ENCODE results near the gene TANC1.

Gene TANC1

GRCh38 chr2:159251296-159252173 is 283.1 kb downstream of the TANC1 start:
- Histone ChIP-seq H3K9ac (ENCODE audit: low read depth, low read length) (no peak overlapping the region), H3K4me3 (ENCODE audit: low read length) (no peak overlapping the region), H3K9me3 (ENCODE audit: insufficient read depth, low read depth, low read length) (no peaks in the 10 kb centered on the region), H3K27me3 (ENCODE audit: insufficient read depth, low read length) (no peaks in the 10 kb centered on the region), H3K36me3 (ENCODE audit: insufficient read depth, low read depth, low read length) (no peaks in the 10 kb centered on the region), H3K4me1 (ENCODE audit: insufficient read depth, low read length) (no peaks in the 10 kb centered on the region), H3K27ac (ENCODE audit: low read length) (no peak overlapping the region)

- Histone ChIP-seq H3K27ac (ENCODE audit: low read length) (no peak overlapping the region), H3K4me3 (ENCODE audit: low read length) (no peak overlapping the region), H3K4me1 (ENCODE audit: insufficient read depth, low read length) (no peaks in the 10 kb centered on the region), H3K27me3 (ENCODE audit: insufficient read depth, low read length) (no peaks in the 10 kb centered on the region), H3K36me3 (ENCODE audit: insufficient read depth, low read depth, low read length) (no peaks in the 10 kb centered on the region), H3K9me3 (ENCODE audit: insufficient read depth, low read depth, low read length) (no peaks in the 10 kb centered on the region), H3K9ac (ENCODE audit: low read depth, low read length) (no peak overlapping the region)
Observed at GRCh38 chr2:159252905-159253304, 284.5 kb downstream of the TANC1 start.

- H3K9ac ChIP-seq (ENCODE audit: low read depth, low read length) = no peak overlapping the region
- no peaks in the 10 kb centered on the region for H3K27me3 ChIP-seq (ENCODE audit: insufficient read depth, low read length)
- H3K9me3 ChIP-seq (ENCODE audit: insufficient read depth, low read depth, low read length) = no peaks in the 10 kb centered on the region
- no peaks in the 10 kb centered on the region for H3K4me1 ChIP-seq (ENCODE audit: insufficient read depth, low read length)
- H3K27ac ChIP-seq (ENCODE audit: low read length) = no peak overlapping the region
- H3K4me3 ChIP-seq (ENCODE audit: low read length) = no peak overlapping the region
- no peaks in the 10 kb centered on the region for H3K36me3 ChIP-seq (ENCODE audit: insufficient read depth, low read depth, low read length)
Observed at GRCh38 chr2:159256159-159256558, 287.7 kb downstream of the TANC1 start.

- Histone ChIP-seq H3K27ac (ENCODE audit: low read length) (no peak overlapping the region), H3K4me1 (ENCODE audit: insufficient read depth, low read length) (no peaks in the 10 kb centered on the region), H3K9me3 (ENCODE audit: insufficient read depth, low read depth, low read length) (no peaks in the 10 kb centered on the region), H3K36me3 (ENCODE audit: insufficient read depth, low read depth, low read length) (no peaks in the 10 kb centered on the region), H3K27me3 (ENCODE audit: insufficient read depth, low read length) (no peaks in the 10 kb centered on the region), H3K4me3 (ENCODE audit: low read length) (no peak overlapping the region), H3K9ac (ENCODE audit: low read depth, low read length) (no peak overlapping the region)
Observed at GRCh38 chr2:159262226-159262625, 293.8 kb downstream of the TANC1 start.

GRCh38 chr2:159262904-159263303 is 294.5 kb downstream of the TANC1 start:
- Histone ChIP-seq H3K27me3 (ENCODE audit: insufficient read depth, low read length) (no peaks in the 10 kb centered on the region), H3K27ac (ENCODE audit: low read length) (no peak overlapping the region), H3K9me3 (ENCODE audit: insufficient read depth, low read depth, low read length) (no peaks in the 10 kb centered on the region), H3K4me3 (ENCODE audit: low read length) (no peak overlapping the region), H3K36me3 (ENCODE audit: insufficient read depth, low read depth, low read length) (no peaks in the 10 kb centered on the region), H3K9ac (ENCODE audit: low read depth, low read length) (no peak overlapping the region), H3K4me1 (ENCODE audit: insufficient read depth, low read length) (no peaks in the 10 kb centered on the region; the same call in 1 of the 2 replicates)

- H3K9me3 ChIP-seq (ENCODE audit: insufficient read depth, low read depth, low read length) = no peaks in the 10 kb centered on the region
- H3K27ac ChIP-seq (ENCODE audit: low read length) = no peak overlapping the region
- no peaks in the 10 kb centered on the region; the same call in 1 of the 2 replicates for H3K4me1 ChIP-seq (ENCODE audit: insufficient read depth, low read length)
- no peak overlapping the region for H3K4me3 ChIP-seq (ENCODE audit: low read length)
- H3K9ac ChIP-seq (ENCODE audit: low read depth, low read length) = no peak overlapping the region
- no peaks in the 10 kb centered on the region for H3K27me3 ChIP-seq (ENCODE audit: insufficient read depth, low read length)
- no peaks in the 10 kb centered on the region for H3K36me3 ChIP-seq (ENCODE audit: insufficient read depth, low read depth, low read length)
Observed at GRCh38 chr2:159265171-159265576, 296.7 kb downstream of the TANC1 start.

GRCh38 chr2:159266554-159266953 is 298.1 kb downstream of the TANC1 start:
- Histone ChIP-seq H3K4me1 (ENCODE audit: insufficient read depth, low read length) (no peaks in the 10 kb centered on the region; the same call in 1 of the 2 replicates), H3K9me3 (ENCODE audit: insufficient read depth, low read depth, low read length) (no peaks in the 10 kb centered on the region), H3K4me3 (ENCODE audit: low read length) (no peak overlapping the region), H3K27me3 (ENCODE audit: insufficient read depth, low read length) (no peaks in the 10 kb centered on the region), H3K36me3 (ENCODE audit: insufficient read depth, low read depth, low read length) (no peaks in the 10 kb centered on the region), H3K9ac (ENCODE audit: low read depth, low read length) (no peak overlapping the region), H3K27ac (ENCODE audit: low read length) (no peak overlapping the region)

- Histone ChIP-seq H3K9ac (ENCODE audit: low read depth, low read length) (no peak overlapping the region), H3K27me3 (ENCODE audit: insufficient read depth, low read length) (no peaks in the 10 kb centered on the region), H3K36me3 (ENCODE audit: insufficient read depth, low read depth, low read length) (no peaks in the 10 kb centered on the region), H3K9me3 (ENCODE audit: insufficient read depth, low read depth, low read length) (no peaks in the 10 kb centered on the region), H3K4me3 (ENCODE audit: low read length) (no peak overlapping the region), H3K27ac (ENCODE audit: low read length) (no peak overlapping the region), H3K4me1 (ENCODE audit: insufficient read depth, low read length) (no peaks in the 10 kb centered on the region; the same call in 1 of the 2 replicates)
Observed at GRCh38 chr2:159267921-159268320, 299.5 kb downstream of the TANC1 start.

- no peak overlapping the region for H3K27ac ChIP-seq (ENCODE audit: low read length)
- no peak overlapping the region for H3K4me3 ChIP-seq (ENCODE audit: low read length)
- no peaks in the 10 kb centered on the region for H3K27me3 ChIP-seq (ENCODE audit: insufficient read depth, low read length)
- no peak overlapping the region for H3K9ac ChIP-seq (ENCODE audit: low read depth, low read length)
- H3K4me1 ChIP-seq (ENCODE audit: insufficient read depth, low read length) = no peaks in the 10 kb centered on the region; the same call in 1 of the 2 replicates
- H3K9me3 ChIP-seq (ENCODE audit: insufficient read depth, low read depth, low read length) = no peaks in the 10 kb centered on the region
- H3K36me3 ChIP-seq (ENCODE audit: insufficient read depth, low read depth, low read length) = no peaks in the 10 kb centered on the region
Observed at GRCh38 chr2:159270744-159271379, 302.4 kb downstream of the TANC1 start.

- Histone ChIP-seq H3K27me3 (ENCODE audit: insufficient read depth, low read length) (no peaks in the 10 kb centered on the region), H3K36me3 (ENCODE audit: insufficient read depth, low read depth, low read length) (no peaks in the 10 kb centered on the region), H3K4me1 (ENCODE audit: insufficient read depth, low read length) (no peaks in the 10 kb centered on the region; the same call in 1 of the 2 replicates), H3K9ac (ENCODE audit: low read depth, low read length) (no peak overlapping the region), H3K4me3 (ENCODE audit: low read length) (no peak overlapping the region), H3K27ac (ENCODE audit: low read length) (no peak overlapping the region), H3K9me3 (ENCODE audit: insufficient read depth, low read depth, low read length) (no peaks in the 10 kb centered on the region)
Observed at GRCh38 chr2:159272156-159272555, 303.7 kb downstream of the TANC1 start.

- no peak overlapping the region for H3K9ac ChIP-seq (ENCODE audit: low read depth, low read length)
- no peaks in the 10 kb centered on the region for H3K9me3 ChIP-seq (ENCODE audit: insufficient read depth, low read depth, low read length)
- H3K27me3 ChIP-seq (ENCODE audit: insufficient read depth, low read length) = no peaks in the 10 kb centered on the region
- no peaks in the 10 kb centered on the region for H3K36me3 ChIP-seq (ENCODE audit: insufficient read depth, low read depth, low read length)
- no peak overlapping the region for H3K4me3 ChIP-seq (ENCODE audit: low read length)
- H3K4me1 ChIP-seq (ENCODE audit: insufficient read depth, low read length) = no peaks in the 10 kb centered on the region
- no peak overlapping the region for H3K27ac ChIP-seq (ENCODE audit: low read length)
Observed at GRCh38 chr2:159275111-159275510, 306.7 kb downstream of the TANC1 start.

- H3K4me1 ChIP-seq (ENCODE audit: insufficient read depth, low read length) = no peaks in the 10 kb centered on the region
- H3K36me3 ChIP-seq (ENCODE audit: insufficient read depth, low read depth, low read length) = peaks cover 4% of the 10 kb centered on the region; the same call in 1 of the 2 replicates
- H3K4me3 ChIP-seq (ENCODE audit: low read length) = no peak overlapping the region
- no peak overlapping the region for H3K27ac ChIP-seq (ENCODE audit: low read length)
- H3K9me3 ChIP-seq (ENCODE audit: insufficient read depth, low read depth, low read length) = no peaks in the 10 kb centered on the region
- no peaks in the 10 kb centered on the region for H3K27me3 ChIP-seq (ENCODE audit: insufficient read depth, low read length)
- no peak overlapping the region for H3K9ac ChIP-seq (ENCODE audit: low read depth, low read length)
Observed at GRCh38 chr2:159279700-159280099, 311.3 kb downstream of the TANC1 start.

Measured in iPS-20b (cell line).